ENCODE data around the gene GRK7. TPM values are rescaled to one million over a fixed set of nuclear protein-coding genes. Genes with fewer than 3 reads are reported as not detected.
"Not testable (repeated sequence)": the region's sequence is repeated elsewhere in the genome, so short reads cannot be mapped to it uniquely, and the experiment has no call there.

Gene GRK7
- polyA plus RNA-seq, 4 donors: 0.06 to 0.26 (median 0.15) TPM

DNA sequence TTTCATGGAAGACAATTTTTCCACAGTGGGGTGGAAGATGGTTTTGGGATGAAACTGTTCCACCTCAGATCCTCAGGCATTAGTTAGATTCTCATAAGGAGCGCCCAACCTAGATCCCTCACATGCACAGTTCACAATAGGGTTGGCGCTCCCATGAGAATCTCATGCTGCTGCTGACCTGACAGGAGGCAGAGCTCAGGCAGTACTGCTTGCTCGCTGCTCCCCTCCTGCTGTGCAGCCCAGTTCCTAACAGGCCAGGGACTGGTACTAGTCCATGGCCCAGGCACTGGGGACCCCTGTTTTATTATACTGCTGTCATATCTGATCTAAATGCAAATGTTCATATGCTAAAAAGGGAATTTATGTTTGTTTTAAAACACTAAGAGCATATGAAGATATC is 9.8 kb upstream of the GRK7 start:
- no peak for DNase-seq (ENCODE audit: low read depth in 4 of 4, low spot score in 3 of 4)

DNA sequence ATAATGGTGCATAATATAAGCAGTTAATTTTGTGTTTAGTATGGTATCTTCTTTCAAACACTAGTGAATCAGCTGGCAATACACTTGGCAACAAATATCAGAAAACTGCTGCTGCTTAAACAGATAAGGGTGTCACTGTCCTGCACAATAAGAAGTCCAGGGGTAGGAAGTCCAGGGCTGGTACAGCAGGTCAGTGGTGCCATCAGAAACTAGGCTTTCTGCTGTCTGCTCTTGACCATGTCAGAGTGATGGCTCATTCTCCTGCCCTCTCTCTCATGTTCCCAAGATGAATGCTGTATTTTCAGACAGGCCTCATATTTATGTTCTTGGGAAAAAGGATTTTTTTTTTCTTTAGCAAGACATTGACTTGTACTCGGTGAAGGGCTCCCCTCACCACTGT is 9.2 kb upstream of the GRK7 start:
- no peak for DNase-seq (ENCODE audit: low read depth in 4 of 4, low spot score in 3 of 4)

DNA sequence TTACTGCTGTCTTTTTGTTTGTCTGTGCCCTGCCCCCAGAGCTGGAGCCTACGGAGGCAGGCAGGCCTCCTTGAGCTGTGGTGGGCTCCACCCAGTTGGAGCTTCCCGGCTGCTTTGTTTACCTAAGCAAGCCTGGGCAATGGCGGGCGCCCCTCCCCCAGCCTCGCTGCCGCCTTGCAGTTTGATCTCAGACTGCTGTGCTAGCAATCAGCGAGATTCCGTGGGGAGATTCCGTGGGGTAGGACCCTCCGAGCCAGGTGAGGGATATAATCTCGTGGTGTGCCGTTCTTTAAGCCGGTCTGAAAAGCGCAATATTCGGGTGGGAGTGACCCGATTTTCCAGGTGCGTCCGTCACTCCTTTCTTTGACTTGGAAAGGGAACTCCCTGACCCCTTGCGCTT is 656 bp upstream of the GRK7 start:
- DNase-seq (ENCODE audit: low read depth in 4 of 4, low spot score in 3 of 4): not testable (repeated sequence)

DNA sequence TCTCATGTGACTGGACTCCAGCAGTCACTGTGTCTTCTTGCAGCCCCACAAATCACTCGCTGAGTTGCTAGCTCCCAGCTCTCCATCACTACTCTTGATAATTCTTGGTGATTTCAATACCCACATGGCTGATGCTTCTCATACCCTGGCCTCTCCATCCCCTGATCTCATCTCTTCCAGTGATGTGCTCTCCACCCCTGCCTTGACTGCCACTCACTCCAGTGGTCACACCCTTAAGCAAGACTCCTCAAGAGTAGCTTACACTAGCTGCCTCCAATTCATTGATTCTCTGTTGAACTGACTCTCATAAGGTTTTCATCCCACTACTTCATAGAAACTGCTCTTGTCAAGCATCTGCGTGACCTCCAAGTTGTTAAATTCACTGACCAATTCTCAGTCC is 837 bp downstream of the GRK7 start:
- no peak for DNase-seq (ENCODE audit: low read depth in 4 of 4, low spot score in 3 of 4)

DNA sequence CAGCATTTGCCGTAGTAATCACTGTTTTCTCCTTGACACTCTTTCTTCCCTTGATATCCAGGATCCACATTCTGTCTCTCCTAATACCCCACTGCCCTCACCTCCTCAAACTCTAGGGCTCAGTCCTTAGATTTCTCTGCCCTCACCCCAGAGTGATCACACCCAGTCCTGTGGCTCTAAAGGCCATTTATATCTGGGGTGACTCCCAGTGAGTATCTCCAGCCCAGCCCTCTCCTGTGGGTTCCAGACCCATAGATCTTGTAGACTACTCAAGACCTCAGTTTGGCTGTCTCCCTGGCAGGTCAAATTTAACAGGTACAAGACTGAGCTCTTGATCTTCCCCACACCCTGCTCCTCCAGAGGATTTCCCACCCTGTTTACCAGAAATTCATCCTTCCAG is 1.3 kb downstream of the GRK7 start:
- no peak for DNase-seq (ENCODE audit: low read depth in 4 of 4, low spot score in 3 of 4)

DNA sequence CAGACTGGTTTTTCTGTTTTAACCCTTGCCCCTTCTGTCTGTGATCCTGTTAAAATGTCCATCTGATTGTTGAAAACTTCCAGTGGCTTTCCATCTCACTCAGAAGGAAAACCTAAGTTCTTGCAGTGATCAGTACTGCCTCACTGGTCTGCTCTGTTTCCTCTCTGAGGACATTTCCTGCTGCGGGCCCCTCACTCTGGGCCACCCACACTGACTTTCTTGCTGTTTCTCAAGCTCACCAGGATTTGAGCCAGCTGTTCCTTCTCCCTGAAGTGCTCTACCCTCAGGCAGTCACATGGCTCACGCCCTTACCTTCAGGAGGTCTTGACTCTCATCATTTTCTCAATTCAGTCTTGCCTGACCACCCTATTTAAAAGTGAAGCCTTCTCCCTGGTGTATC is 1.8 kb downstream of the GRK7 start:
- DNase-seq (ENCODE audit: low read depth in 4 of 4, low spot score in 3 of 4): peak; percentile 18 to 44 (median 36)

DNA sequence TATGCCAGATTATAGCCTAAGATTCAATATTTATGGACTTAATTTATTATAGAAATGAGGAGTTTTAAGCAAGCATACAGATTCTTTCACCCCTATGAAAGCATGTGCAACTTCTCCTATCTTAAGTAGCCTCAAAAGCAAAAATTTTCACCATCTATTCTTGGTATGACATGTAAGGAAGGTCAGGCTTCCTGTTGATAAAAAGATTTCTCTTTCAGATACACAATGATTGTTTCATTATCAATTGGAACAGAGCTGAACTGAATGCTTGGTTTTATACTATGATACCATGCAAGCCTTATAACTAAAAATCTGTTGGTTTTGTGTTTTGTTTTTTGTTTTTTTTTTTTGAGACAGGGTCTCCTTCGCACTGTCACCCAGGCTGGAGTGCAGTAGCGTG is 3.9 kb downstream of the GRK7 start:
- no peak for DNase-seq (ENCODE audit: low read depth in 4 of 4, low spot score in 3 of 4)

DNA sequence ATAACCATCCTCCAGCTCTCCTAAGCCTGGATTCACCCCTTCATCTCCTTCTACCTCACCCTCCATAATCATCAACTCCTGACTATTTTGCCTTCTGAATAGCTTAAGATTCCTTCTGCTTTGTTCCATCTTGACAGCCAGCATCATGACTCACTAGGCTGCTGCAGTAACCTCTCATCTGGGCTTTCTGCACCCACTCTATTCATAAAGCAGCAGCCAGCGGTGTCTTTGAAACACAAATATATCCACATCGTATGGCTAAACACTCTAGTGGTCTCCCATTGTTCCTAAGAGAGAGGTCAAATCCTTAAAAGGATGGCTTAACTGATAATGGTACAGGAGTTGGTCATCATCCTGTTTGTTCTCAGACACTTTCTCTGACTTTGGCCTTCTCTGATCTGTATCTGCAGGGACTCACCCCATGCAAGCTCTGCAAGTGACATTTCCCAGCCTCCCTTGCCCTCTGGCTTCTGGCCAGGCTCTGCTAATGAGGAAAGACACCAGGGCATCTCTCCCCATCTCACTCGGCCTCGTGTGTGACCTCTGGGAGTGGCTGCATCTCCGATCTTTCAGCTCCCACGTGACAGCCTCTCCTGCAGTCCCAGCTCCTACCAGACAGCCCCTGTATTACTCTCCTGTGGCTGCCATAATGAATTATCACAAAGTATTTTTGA is 6.2 kb downstream of the GRK7 start:
- DNase-seq (ENCODE audit: low read depth in 4 of 4, low spot score in 3 of 4): no peak

DNA sequence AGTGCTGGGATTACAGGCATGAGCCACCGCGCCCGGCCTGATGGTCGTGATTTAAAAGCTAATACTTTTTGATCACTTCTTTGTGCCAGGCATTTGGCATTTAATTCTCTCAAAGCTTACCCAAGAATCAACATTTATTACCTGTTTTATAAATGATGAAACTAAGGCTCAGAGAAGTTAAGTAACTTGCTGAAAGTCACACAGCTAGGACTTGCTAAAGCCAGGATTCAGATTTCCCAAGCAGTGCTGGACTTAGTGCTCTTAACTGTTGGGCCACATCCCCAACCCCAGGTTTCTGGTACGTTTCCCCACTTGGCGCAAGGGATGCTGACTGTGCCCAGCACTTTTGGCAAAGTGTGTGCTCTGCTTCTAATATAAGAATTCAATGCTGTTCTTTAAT is 10.5 kb downstream of the GRK7 start:
- no peak for DNase-seq (ENCODE audit: low read depth in 4 of 4, low spot score in 3 of 4)

DNA sequence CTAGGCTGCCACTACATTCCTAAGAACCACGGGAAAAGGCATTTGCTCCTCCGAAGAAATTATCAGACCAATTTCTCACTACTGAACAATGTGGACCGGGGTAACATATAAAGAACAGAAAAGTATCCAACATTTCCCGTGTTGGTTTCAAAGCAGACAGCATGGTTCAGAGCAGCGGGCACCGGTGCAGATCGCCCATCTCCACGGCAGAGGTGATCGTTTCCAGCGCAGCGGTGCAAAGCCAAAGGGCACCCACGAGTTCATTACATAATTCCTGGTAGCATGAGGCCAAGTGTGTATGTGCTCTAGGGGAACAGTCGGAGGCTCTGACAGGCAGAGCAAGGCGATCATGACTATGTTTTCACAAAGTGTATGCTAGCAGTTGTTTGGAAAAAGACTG is 13.2 kb downstream of the GRK7 start:
- DNase-seq (ENCODE audit: low read depth in 4 of 4, low spot score in 3 of 4): no peak

DNA sequence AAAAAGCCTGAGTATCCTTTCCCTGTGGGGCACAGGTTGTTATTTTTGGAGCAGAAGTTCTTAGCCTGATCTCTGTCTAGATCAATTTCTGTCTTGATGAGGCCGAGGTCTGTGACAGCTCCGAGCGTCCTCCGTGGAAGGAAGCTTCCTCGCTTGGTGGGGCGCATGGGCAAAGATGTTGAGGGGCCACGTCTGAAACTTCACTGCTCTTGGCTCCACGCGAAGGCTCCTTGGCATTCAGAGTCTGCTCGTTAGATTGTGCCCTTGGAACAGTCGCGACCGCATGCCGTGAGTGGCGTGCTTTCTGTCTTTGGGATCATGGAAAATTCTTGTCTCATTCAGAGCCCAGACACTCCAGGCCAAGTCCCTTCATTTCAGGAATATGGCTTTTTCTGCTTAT is 13.7 kb downstream of the GRK7 start:
- no peak for DNase-seq (ENCODE audit: low read depth in 4 of 4, low spot score in 3 of 4)

DNA sequence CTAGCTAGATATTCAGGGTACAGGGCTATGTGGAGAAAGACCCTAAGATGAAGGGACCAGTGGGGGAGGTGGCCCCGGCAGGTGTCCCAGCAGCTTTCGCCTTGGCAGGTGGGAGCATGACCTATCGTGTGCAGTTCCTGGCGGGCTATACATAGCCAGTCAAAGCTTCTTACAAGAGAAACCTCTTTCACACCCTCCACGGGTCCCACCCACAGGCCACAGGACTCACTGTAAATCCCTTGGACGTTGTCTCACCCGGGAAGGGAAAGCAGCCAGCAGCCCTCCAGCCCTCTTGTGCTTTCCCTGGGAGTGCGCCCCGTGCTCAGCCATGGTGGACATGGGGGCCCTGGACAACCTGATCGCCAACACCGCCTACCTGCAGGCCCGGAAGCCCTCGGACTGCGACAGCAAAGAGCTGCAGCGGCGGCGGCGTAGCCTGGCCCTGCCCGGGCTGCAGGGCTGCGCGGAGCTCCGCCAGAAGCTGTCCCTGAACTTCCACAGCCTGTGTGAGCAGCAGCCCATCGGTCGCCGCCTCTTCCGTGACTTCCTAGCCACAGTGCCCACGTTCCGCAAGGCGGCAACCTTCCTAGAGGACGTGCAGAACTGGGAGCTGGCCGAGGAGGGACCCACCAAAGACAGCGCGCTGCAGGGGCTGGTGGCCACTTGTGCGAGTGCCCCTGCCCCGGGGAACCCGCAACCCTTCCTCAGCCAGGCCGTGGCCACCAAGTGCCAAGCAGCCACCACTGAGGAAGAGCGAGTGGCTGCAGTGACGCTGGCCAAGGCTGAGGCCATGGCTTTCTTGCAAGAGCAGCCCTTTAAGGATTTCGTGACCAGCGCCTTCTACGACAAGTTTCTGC is 15.0 kb downstream of the GRK7 start:
- DNase-seq (ENCODE audit: low read depth in 4 of 4, low spot score in 3 of 4): no peak

DNA sequence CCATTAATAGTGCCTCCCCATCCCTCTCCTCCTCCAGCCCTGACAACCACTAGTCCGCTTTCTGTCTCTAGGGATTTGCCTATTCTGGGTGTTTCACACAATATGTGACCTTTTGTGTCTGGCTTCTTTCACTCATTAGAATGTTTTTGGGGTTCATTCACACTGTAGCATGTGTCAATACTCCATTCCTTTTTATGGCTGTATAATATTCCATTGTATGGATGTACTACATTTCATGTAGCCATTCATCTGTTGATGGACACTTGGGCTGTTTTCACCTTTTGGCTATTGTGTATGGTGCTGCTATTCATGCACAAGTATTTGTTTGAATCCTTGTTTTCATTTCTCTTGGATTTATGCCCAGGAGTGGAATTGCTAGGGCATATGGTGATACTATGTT is 16.5 kb downstream of the GRK7 start:
- no peak for DNase-seq (ENCODE audit: low read depth in 4 of 4, low spot score in 3 of 4)

DNA sequence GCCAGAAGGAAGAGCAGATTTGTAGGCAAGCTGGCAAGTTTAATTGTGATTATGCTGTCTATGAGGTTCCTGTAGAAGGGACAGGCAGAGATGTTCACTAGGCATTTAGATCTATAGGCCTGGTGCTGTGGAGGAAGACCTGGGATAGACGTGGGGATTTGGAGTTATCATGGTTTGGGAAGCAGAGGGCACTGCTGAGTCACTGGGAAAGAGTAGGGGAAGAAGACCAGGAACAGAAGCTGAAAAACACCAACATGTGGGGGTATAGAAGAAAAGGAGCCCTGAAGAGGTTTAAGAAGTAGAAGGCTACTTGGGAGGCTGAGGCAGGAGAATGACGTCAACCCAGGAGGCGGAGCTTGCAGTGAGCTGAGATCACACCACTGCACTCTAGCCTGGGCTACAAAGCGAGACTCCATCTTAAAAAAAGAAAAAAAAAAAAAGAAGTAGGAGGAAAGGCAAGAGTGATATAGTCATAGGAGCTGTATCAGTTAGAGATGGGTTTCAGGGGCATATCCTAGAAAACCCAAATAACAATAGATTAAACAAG is 19.3 kb downstream of the GRK7 start:
- DNase-seq (ENCODE audit: low read depth in 4 of 4, low spot score in 3 of 4): no peak

DNA sequence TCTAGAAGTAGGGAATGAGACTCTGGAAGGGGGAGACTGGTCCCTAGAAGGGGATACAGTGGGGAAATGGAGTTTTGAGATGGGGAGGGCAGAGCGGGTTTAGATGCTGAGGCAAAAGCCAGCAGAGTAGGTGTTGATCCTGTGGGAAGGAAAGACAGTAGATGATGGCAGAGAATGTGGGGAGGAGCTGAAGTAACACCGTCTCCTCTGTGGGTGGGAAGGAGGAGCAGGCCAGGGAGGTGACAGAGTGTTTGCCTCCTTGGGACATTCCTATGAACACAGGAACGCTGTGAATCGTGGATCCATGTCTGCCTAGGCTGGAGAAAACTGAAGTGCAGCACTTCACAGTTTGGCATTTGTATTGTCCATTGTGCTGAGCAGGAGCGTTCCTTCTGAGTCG is 20.4 kb downstream of the GRK7 start:
- DNase-seq (ENCODE audit: low read depth in 4 of 4, low spot score in 3 of 4): no peak

DNA sequence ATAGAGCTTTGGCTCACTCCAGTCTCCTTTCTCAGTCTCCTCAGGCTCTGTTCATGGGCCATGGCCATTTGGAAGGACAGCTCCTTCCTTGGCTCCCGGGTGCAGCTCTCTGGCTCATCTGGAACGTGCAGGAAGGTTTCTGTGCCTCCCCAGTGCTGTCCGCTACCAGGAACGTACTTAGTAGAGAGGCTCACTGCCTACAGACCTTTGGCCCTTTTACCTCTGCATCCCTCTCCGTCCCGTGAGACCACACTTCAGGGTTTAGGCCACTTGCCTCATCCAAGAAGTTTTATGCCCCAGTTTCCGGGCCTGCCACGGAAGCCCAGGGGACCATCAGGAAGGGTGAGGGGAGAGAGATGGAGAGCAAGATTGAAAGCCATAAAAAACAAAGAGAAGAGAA is 20.9 kb downstream of the GRK7 start:
- no peak for DNase-seq (ENCODE audit: low read depth in 4 of 4, low spot score in 3 of 4)

DNA sequence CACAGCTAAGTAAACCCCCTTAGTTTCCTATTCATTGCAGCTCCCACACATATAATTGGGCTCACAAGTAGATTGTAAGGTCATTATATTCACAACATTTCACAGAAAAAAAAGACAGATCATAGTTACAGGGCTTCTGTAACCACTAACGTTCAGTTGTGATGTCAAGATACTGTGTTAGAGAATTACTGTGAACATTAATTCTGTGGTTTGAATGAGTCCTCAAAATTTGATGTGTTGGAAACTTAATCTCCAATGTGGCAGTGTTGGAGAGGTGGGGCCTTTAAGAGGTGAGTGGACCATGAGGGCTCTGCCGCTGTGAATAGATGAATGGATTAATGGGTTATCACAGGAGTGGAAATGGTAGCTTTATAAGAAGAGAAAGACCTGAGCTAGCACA is 21.3 kb downstream of the GRK7 start:
- DNase-seq (ENCODE audit: low read depth in 4 of 4, low spot score in 3 of 4): no peak

DNA sequence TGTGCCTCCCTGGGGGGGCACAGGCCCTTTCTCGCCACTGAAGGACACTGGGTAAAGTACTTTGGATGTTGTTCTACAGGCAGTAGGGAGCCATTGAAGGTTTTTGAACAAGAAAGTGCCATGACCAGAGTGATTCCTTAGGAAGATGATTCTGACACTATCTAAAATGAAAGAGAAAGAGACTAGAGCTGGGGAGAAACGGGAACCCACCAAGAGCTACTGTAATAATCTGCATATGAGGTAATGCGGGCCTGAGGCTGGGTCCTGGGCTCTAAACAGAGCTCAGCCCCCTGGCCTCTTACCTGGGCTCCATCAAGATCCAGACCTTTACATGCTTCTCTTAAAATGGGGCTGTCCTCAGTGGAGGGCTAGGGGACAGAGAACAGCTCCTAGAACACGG is 24.9 kb downstream of the GRK7 start:
- DNase-seq (ENCODE audit: low read depth in 4 of 4, low spot score in 3 of 4): no peak

DNA sequence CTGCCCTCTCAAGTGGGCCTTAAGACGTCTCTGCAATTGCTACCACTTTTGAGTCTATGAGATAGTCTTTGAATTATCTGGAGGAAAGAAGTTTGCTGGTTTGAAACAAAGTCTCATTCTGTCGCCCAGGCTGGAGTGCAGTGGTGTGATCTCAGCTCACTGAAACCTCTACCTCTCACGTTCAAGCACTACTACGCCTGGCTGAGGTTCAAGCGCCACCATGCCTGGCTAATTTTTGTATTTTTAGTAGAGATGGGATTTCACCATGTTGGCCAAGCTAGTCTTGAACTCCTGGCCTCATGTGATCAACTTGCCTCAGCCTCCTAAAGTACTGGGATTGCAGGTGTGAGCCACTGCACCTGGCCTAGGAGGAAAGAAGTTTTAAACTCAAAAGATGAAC is 25.5 kb downstream of the GRK7 start:
- DNase-seq (ENCODE audit: low read depth in 4 of 4, low spot score in 3 of 4): not testable (repeated sequence)

DNA sequence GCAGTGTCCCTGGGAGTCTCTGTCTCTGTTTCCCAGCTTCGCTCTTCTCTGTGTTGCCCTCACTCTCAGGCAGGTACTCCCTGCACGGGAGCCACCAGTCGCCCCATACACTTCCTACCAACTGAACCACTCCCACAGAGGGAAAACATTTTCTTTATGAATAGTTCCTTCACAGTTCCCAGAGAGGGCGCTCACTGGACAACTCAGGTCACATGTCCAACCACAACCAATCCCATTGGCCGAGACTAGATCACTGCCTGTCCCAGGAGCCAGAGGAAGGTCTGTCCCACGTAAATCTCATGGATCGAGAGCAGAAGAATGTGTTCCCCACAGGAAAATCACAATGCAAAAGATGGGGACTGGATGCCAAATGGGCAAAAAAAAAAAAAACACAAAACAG is 26.1 kb downstream of the GRK7 start:
- no peak for DNase-seq (ENCODE audit: low read depth in 4 of 4, low spot score in 3 of 4)

DNA sequence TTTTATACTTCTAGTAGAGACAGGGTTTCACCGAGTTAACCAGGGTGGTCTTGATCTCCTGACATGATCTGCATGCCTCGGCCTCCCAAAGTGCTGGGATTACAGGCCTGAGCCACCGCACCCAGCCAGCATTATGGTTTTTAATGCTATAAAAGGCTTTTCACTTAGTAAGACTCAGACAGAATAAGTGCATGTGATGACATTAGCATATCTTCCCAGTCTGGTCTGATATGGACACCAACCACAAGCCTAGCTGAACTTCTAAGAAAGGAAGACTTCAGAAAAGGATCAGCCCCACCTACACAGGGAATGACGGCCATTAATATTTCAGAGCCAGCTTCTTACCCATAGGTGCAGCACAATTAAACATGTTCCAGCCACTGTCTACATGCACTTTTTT is 27.0 kb downstream of the GRK7 start:
- no peak for DNase-seq (ENCODE audit: low read depth in 4 of 4, low spot score in 3 of 4)

DNA sequence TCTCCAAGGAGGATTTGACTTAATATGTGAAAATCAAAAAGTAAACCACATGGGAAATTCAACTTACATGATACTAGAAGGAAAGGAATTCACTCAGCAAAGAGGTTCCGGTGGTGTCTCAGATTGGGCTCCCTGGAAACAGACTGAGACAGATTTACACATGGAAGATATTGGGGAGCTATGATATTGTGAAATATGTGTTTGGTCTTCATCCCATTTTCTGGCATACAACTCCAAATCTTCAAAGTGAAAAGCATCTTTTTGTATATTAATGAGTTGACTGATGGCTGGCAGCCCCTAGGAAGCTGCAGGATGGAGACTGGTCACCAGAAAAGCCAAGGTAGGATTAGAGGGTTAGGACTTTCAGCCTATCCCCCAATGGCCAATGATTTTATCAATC is 29.3 kb downstream of the GRK7 start:
- no peak for DNase-seq (ENCODE audit: low read depth in 4 of 4, low spot score in 3 of 4)
